ENCODE measurements around the gene CCDC14. TPM values are rescaled to one million over a fixed set of nuclear protein-coding genes. Genes with fewer than 3 reads are reported as not detected.

Gene CCDC14
- total RNA-seq, 2 donors from 2014 or later, result 63.6 to 73.7 TPM

- intact Hi-C loops (cut with DNase I, micrococcal nuclease), result no loop called here
- no peak for DNase-seq
- no peak for ATAC-seq
These were observed 83.1 kb downstream of the CCDC14 start for GRCh38 chr3:123877965-123878364.

- intact Hi-C loops (cut with DNase I, micrococcal nuclease), result no loop called here
- ATAC-seq (no peak), DNase-seq (no peak)
These were observed 83.6 kb downstream of the CCDC14 start for GRCh38 chr3:123877466-123877865.

- DNase-seq (no peak), ATAC-seq (no peak)
- intact Hi-C loops (cut with DNase I, micrococcal nuclease), result no loop called here
These were observed 84.2 kb downstream of the CCDC14 start for GRCh38 chr3:123876858-123877257.

- ATAC-seq, result no peak
- intact Hi-C loops (cut with DNase I, micrococcal nuclease), result no loop called here
- DNase-seq, result no peak
These were observed 88.4 kb downstream of the CCDC14 start for GRCh38 chr3:123872621-123873020.

- ATAC-seq, result no peak
- DNase-seq, result no peak
- intact Hi-C loops (cut with DNase I, micrococcal nuclease), result no loop called here
These were observed 89.1 kb downstream of the CCDC14 start for GRCh38 chr3:123871946-123872345.

GRCh38 chr3:123870033-123870432, 91.0 kb downstream of the CCDC14 start:
- no peak for ATAC-seq
- intact Hi-C loops (cut with DNase I, micrococcal nuclease), result no loop called here
- no peak for DNase-seq

GRCh38 chr3:123869165-123869564, 91.9 kb downstream of the CCDC14 start:
- no peak for DNase-seq
- intact Hi-C loops (cut with DNase I, micrococcal nuclease), result no loop called here
- no peak for ATAC-seq

GRCh38 chr3:123864706-123865105, 96.3 kb downstream of the CCDC14 start:
- intact Hi-C loops (cut with DNase I, micrococcal nuclease), result no loop called here
- DNase-seq (no peak), ATAC-seq (no peak)

Other genes with a start within 250 kb of the CCDC14 start
- gene MYLK, start 76.9 kb downstream of the CCDC14 start, total RNA-seq, result 100 to 1,000 TPM in 1 of 2 donors, 10 to 100 TPM in 1; 99.0 to 240 TPM
- 1 to 10 TPM; 2.0 to 3.2 TPM for gene ROPN1, start 30.9 kb upstream of the CCDC14 start, total RNA-seq
- 10 to 100 TPM; 64.7 to 74.3 TPM for gene KALRN, start 72.1 kb upstream of the CCDC14 start, total RNA-seq

Data from left colon (tissue), 2 donors.